Hepatocyte (in vitro differentiated cells): ENCODE measurements around the gene FBXL13. TPM values are rescaled to one million over a fixed set of nuclear protein-coding genes. Genes with fewer than 3 reads are reported as not detected.

Source experiments
- DNase-seq: peaks from one replicate; pipeline ENCODE4 v3.0.0-alpha.2; 2016; ENCODE audit warnings: low spot score
- H2AFZ ChIP-seq: fragments of 200-600 bp; sonication (generic); 2 replicates; pipeline ENCODE4 v1.6.0; 2016; ENCODE audit warnings: antibody characterized with exemption, mild to moderate bottlenecking
- H3K27ac ChIP-seq: fragments of 200-600 bp; sonication (generic); 2 replicates; pipeline ENCODE4 v1.5.1; 2016; ENCODE audit warnings: mild to moderate bottlenecking
- H3K27me3 ChIP-seq: fragments of 200-600 bp; sonication (generic); 2 replicates; pipeline ENCODE4 v1.6.1; 2016
- H3K36me3 ChIP-seq: fragments of 200-600 bp; sonication (generic); replicated peaks from 2 replicates; pipeline ENCODE4 v1.5.1; 2016; ENCODE audit warnings: low read depth; ENCODE audit not compliant: insufficient read depth
- H3K4me1 ChIP-seq: fragments of 200-600 bp; sonication (generic); 2 replicates; pipeline ENCODE4 v1.5.1; 2016; ENCODE audit warnings: mild to moderate bottlenecking, moderate library complexity; ENCODE audit not compliant: insufficient read depth
- H3K4me2 ChIP-seq: fragments of 200-600 bp; sonication (generic); 2 replicates; pipeline ENCODE4 v1.6.0; 2016
- H3K4me3 ChIP-seq: fragments of 200-600 bp; sonication (generic); 2 replicates; pipeline ENCODE4 v1.5.1; 2016; ENCODE audit warnings: mild to moderate bottlenecking
- H3K79me2 ChIP-seq: fragments of 200-600 bp; sonication (generic); 2 replicates; pipeline ENCODE4 v1.6.0; 2017; ENCODE audit warnings: mild to moderate bottlenecking
- H3K9me2 ChIP-seq: fragments of 200-600 bp; sonication (generic); replicated peaks from 2 replicates; pipeline ENCODE4 v1.6.0; 2017; ENCODE audit warnings: mild to moderate bottlenecking; ENCODE audit not compliant: insufficient read depth
- H3K9me3 ChIP-seq: fragments of 200-600 bp; sonication (generic); 2 replicates; pipeline ENCODE4 v1.5.1; 2016; ENCODE audit warnings: low read depth, mild to moderate bottlenecking
- H4K20me1 ChIP-seq: fragments of 200-600 bp; sonication (generic); 2 replicates; pipeline ENCODE4 v1.6.0; 2016; ENCODE audit warnings: mild to moderate bottlenecking; ENCODE audit not compliant: insufficient read depth, poor library complexity, severe bottlenecking
- CTCF ChIP-seq: fragments of 200-600 bp; sonication (generic); IDR thresholded peaks from 2 replicates; pipeline ENCODE4 v1.5.1; 2016; ENCODE audit warnings: antibody characterized with exemption, mild to moderate bottlenecking; ENCODE audit not compliant: poor library complexity
- EZH2 ChIP-seq: fragments of 200-600 bp; sonication (generic); IDR thresholded peaks from 2 replicates; pipeline ENCODE4 v1.6.1; 2016; ENCODE audit warnings: antibody characterized with exemption, mild to moderate bottlenecking, borderline replicate concordance
- EZH2phosphoT487 ChIP-seq: fragments of 200-600 bp; sonication (generic); IDR thresholded peaks from one replicate; pipeline ENCODE4 v1.6.1; 2018; ENCODE audit warnings: antibody characterized with exemption, mild to moderate bottlenecking, low read depth, moderate library complexity; ENCODE audit not compliant: unreplicated experiment, severe bottlenecking
- WGBS: methylation state at CpG from one replicate; pipeline ENCODE4 v1.1.6; 2016; ENCODE audit warnings: low lambda C conversion rate; ENCODE audit errors: missing lambda C conversion rate; 5-methylcytosine and 5-hydroxymethylcytosine counted together
- polyA plus RNA-seq: library from polyadenylated mRNA; unstranded; fragments of >200 nt; fragmentation: Nextera tagmentation; extraction: Ambion mirVana; gene quantifications from 2 replicates; pipeline ENCODE4 v1.2.1, GENCODE V29; 2016
- total RNA-seq: library from RNA; depleted of rRNA; stranded (reverse); fragments of >200 nt; gene quantifications from 2 replicates; pipeline ENCODE4 v1.2.3, GENCODE V29; 2014

The FBXL13 gene
- total and polyA plus RNA-seq, 2 experiments from 2014 or later, result 0.30 to 1.8 TPM

GRCh38 chr7:102931757-102932156 lies 142.8 kb downstream of the FBXL13 start:
- H3K9me2 ChIP-seq, result no peaks in the 10 kb centered on the region
- no peak overlapping the region for H3K4me2 ChIP-seq
- no peaks in the 10 kb centered on the region for H4K20me1 ChIP-seq
- no peaks in the 10 kb centered on the region for H3K27me3 ChIP-seq
- H3K9me3 ChIP-seq, result peaks cover 5% of the 10 kb centered on the region
- H3K4me3 ChIP-seq, result no peak overlapping the region
- no peak for TF ChIP-seq EZH2phosphoT487
- peaks cover 6% of the 10 kb centered on the region for H3K79me2 ChIP-seq
- DNase-seq, result no peak
- no peaks in the 10 kb centered on the region for H3K36me3 ChIP-seq
- H3K27ac ChIP-seq, result no peak overlapping the region
- WGBS, result 79% methylated on average over 1 of the region's 1 CpG
- H3K4me1 ChIP-seq, result peaks cover 36% of the 10 kb centered on the region
- H2AFZ ChIP-seq, result no peak overlapping the region

DNA sequence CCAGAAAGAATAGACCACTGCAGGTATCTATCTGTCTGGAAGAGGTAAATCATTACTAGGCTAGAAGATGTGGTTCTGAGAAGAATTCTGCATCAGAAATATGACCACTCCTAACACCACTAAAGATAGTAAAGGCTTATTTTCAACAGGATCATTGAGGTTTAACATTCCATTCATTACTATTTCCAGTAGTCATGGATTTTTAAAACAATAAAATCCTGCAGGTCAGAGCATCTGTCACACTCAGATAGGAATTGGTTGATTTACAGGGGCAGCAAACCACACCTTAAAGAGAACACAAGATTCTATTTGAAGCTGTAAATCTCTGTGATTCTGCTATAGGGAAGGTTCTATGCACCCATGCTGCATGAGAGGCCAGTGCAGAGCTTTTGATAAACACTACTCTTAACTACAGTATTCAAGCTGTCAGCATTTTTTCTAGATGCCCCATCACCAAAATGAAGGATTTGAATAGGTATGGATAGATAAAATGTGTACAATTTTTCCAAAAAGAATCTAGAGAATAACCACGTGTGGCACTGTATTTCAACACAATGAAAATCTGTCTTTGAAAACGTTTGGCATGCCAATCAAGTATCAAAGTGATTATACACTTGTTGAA lies 147.2 kb downstream of the FBXL13 start:
- H3K4me3 ChIP-seq, result no peak overlapping the region
- peaks cover 3% of the 10 kb centered on the region for H3K79me2 ChIP-seq
- H4K20me1 ChIP-seq, result no peaks in the 10 kb centered on the region
- H3K4me2 ChIP-seq, result no peak overlapping the region
- WGBS, result 52% methylated on average over 2 of the region's 2 CpGs
- no peaks in the 10 kb centered on the region for H3K27me3 ChIP-seq
- peaks cover 5% of the 10 kb centered on the region for H3K9me3 ChIP-seq
- no peaks in the 10 kb centered on the region for H3K9me2 ChIP-seq
- no peak overlapping the region for H3K27ac ChIP-seq
- no peak overlapping the region for H2AFZ ChIP-seq
- peaks cover 7% of the 10 kb centered on the region for H3K4me1 ChIP-seq
- TF ChIP-seq CTCF (no peak), EZH2phosphoT487 (no peak), EZH2 (no peak)
- H3K36me3 ChIP-seq, result no peaks in the 10 kb centered on the region
- no peak for DNase-seq

- TF ChIP-seq EZH2 (no peak), EZH2phosphoT487 (no peak), CTCF (no peak)
- Histone ChIP-seq H3K27me3 (no peaks in the 10 kb centered on the region), H3K4me2 (no peak overlapping the region), H3K36me3 (no peaks in the 10 kb centered on the region), H3K79me2 (peaks cover 3% of the 10 kb centered on the region), H4K20me1 (no peaks in the 10 kb centered on the region), H3K4me1 (peaks cover 3% of the 10 kb centered on the region), H3K9me2 (no peaks in the 10 kb centered on the region), H3K9me3 (peaks cover under 1% of the 10 kb centered on the region), H3K4me3 (no peak overlapping the region), H3K27ac (no peak overlapping the region), H2AFZ (no peak overlapping the region)
- DNase-seq, result no peak
Observed at GRCh38 chr7:102926783-102927140, 147.8 kb downstream of the FBXL13 start.

- no peak for DNase-seq
- H4K20me1 ChIP-seq, result no peaks in the 10 kb centered on the region
- H3K27ac ChIP-seq, result no peak overlapping the region
- H3K9me2 ChIP-seq, result no peaks in the 10 kb centered on the region
- no peak for TF ChIP-seq CTCF
- no peak for TF ChIP-seq EZH2phosphoT487
- TF ChIP-seq EZH2, result no peak
- no peaks in the 10 kb centered on the region for H3K36me3 ChIP-seq
- H3K4me2 ChIP-seq, result no peak overlapping the region
- no peaks in the 10 kb centered on the region for H3K9me3 ChIP-seq
- H2AFZ ChIP-seq, result no peak overlapping the region
- WGBS, result 53% methylated on average over 5 of the region's 5 CpGs
- H3K79me2 ChIP-seq, result peaks cover 3% of the 10 kb centered on the region
- H3K27me3 ChIP-seq, result no peaks in the 10 kb centered on the region
- H3K4me3 ChIP-seq, result no peak overlapping the region
- peaks cover 1% of the 10 kb centered on the region for H3K4me1 ChIP-seq
Observed at GRCh38 chr7:102925976-102926782, 148.4 kb downstream of the FBXL13 start.
